Measurements from ENCODE around the gene BDKRB2.

DNA sequence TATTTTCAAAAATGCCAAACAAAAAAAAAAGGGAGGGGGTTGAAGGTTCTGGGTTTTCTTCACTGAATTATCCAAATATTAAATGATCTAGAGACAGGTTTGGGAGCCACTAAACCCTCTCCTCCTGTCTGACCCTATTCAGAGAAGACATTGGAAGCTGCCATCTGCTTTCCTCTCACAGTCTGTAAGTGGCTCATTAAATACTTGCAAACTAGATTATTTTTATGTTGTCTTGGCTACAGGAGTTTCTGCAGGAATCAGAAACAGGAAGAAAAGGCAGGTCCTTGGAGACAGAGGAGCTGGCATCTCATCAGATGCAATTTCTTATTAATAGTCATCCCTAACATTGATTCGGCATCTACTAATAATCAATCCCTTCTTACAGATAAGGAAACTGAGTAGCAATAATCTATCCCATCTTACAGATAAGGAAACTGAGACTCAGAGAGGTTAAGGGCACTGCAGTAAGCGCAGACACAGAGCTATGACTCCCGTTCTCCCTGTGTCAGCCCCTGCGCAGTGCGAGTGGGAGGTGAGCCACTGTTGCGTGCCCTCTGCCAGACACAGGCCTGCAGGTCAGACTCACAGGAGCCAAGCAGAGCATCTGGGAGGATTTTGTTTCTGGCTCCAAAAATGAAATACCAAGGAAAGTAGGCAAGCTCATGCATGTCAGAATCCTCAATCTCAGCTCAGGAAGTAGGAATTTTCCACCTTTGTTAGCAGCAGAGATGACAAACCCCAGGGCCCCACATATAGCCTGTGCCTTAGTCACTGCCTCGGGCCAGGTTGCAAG, 11.0 kb downstream of the BDKRB2 start:
- TF ChIP-seq, protein P1, sequence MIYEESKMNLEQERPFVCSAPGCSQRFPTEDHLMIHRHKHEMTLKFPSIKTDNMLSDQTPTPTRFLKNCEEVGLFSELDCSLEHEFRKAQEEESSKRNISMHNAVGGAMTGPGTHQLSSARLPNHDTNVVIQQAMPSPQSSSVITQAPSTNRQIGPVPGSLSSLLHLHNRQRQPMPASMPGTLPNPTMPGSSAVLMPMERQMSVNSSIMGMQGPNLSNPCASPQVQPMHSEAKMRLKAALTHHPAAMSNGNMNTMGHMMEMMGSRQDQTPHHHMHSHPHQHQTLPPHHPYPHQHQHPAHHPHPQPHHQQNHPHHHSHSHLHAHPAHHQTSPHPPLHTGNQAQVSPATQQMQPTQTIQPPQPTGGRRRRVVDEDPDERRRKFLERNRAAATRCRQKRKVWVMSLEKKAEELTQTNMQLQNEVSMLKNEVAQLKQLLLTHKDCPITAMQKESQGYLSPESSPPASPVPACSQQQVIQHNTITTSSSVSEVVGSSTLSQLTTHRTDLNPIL (CRISPR knock-in tag; IDR thresholded peaks at IDR 0.05; ENCODE audit: low read depth) = no peak
- TF ChIP-seq TOX (CRISPR knock-in tag; IDR thresholded peaks at IDR 0.05; ENCODE audit: borderline replicate concordance) = no peak
- TF ChIP-seq ISL1 (CRISPR knock-in tag; IDR thresholded peaks at IDR 0.05) = no peak
- TF ChIP-seq ZFP30 (CRISPR knock-in tag; IDR thresholded peaks at IDR 0.05) = no peak
- TF ChIP-seq ZNF565 (CRISPR knock-in tag; conservative IDR thresholded peaks at IDR 0.05; ENCODE audit: low read depth) = no peak
- no peak for TF ChIP-seq ARNTL (CRISPR knock-in tag; IDR thresholded peaks at IDR 0.05; ENCODE audit: borderline replicate concordance, low read depth)
- TF ChIP-seq, protein P2, sequence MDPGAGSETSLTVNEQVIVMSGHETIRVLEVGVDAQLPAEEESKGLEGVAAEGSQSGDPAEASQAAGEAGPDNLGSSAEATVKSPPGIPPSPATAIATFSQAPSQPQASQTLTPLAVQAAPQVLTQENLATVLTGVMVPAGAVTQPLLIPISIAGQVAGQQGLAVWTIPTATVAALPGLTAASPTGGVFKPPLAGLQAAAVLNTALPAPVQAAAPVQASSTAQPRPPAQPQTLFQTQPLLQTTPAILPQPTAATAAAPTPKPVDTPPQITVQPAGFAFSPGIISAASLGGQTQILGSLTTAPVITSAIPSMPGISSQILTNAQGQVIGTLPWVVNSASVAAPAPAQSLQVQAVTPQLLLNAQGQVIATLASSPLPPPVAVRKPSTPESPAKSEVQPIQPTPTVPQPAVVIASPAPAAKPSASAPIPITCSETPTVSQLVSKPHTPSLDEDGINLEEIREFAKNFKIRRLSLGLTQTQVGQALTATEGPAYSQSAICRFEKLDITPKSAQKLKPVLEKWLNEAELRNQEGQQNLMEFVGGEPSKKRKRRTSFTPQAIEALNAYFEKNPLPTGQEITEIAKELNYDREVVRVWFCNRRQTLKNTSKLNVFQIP (CRISPR knock-in tag; IDR thresholded peaks at IDR 0.05; ENCODE audit: borderline replicate concordance, low read depth) = no peak
- no peak for TF ChIP-seq SNAI2 (CRISPR knock-in tag; IDR thresholded peaks at IDR 0.05)
- TF ChIP-seq, protein P3, sequence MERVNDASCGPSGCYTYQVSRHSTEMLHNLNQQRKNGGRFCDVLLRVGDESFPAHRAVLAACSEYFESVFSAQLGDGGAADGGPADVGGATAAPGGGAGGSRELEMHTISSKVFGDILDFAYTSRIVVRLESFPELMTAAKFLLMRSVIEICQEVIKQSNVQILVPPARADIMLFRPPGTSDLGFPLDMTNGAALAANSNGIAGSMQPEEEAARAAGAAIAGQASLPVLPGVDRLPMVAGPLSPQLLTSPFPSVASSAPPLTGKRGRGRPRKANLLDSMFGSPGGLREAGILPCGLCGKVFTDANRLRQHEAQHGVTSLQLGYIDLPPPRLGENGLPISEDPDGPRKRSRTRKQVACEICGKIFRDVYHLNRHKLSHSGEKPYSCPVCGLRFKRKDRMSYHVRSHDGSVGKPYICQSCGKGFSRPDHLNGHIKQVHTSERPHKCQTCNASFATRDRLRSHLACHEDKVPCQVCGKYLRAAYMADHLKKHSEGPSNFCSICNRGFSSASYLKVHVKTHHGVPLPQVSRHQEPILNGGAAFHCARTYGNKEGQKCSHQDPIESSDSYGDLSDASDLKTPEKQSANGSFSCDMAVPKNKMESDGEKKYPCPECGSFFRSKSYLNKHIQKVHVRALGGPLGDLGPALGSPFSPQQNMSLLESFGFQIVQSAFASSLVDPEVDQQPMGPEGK (CRISPR knock-in tag; IDR thresholded peaks at IDR 0.05; ENCODE audit: borderline replicate concordance) = no peak
- TF ChIP-seq CSDC2 (CRISPR knock-in tag; IDR thresholded peaks at IDR 0.05) = no peak
- no peak for TF ChIP-seq TCF4 (CRISPR knock-in tag; IDR thresholded peaks at IDR 0.05; ENCODE audit: borderline replicate concordance)

Data from SK-N-SH treated with all-trans-retinoic acid at 6 μM for 48 hours (cell line).